AG09309 (cell line): ENCODE data around the gene ZMIZ1.

ENCODE experiments used
- DNase-seq: peaks from one replicate; pipeline ENCODE4 v3.0.0-alpha.2; 2010; ENCODE audit warnings: low read depth
- H3K4me3 ChIP-seq: 2 replicates; pipeline ENCODE4 v1.5.1; 2011; ENCODE audit warnings: mild to moderate bottlenecking, low read depth, low read length, moderate library complexity; ENCODE audit not compliant: control insufficient read depth
- CTCF ChIP-seq: IDR thresholded peaks from 2 replicates; pipeline ENCODE4 v1.5.1; 2011; ENCODE audit warnings: mild to moderate bottlenecking, low read depth, low read length, inconsistent platforms; ENCODE audit not compliant: insufficient read depth, control insufficient read depth; ENCODE audit errors: missing control alignments

The ZMIZ1 gene

GRCh38 chr10:79082631-79083596 lies 14.1 kb downstream of the ZMIZ1 start:
- TF ChIP-seq CTCF: no peak
- H3K4me3 ChIP-seq: no peak overlapping the region
- no peak for DNase-seq

- no peak overlapping the region for H3K4me3 ChIP-seq
- peak; percentile 47 for DNase-seq
- no peak for TF ChIP-seq CTCF
Observed at GRCh38 chr10:79084012-79084971, 15.5 kb downstream of the ZMIZ1 start.

GRCh38 chr10:79084972-79085597 lies 16.3 kb downstream of the ZMIZ1 start:
- H3K4me3 ChIP-seq: no peak overlapping the region
- no peak for DNase-seq

GRCh38 chr10:79086822-79087221 lies 18.1 kb downstream of the ZMIZ1 start:
- no peak overlapping the region for H3K4me3 ChIP-seq
- no peak for DNase-seq
- TF ChIP-seq CTCF: no peak

More at GRCh38 chr10:79084972-79085597, 16.3 kb downstream of the ZMIZ1 start:
- no peak for TF ChIP-seq CTCF

- no peak for TF ChIP-seq CTCF
- DNase-seq: no peak
- H3K4me3 ChIP-seq: no peak overlapping the region
Observed at GRCh38 chr10:79087721-79088120, 19.0 kb downstream of the ZMIZ1 start.

GRCh38 chr10:79088176-79088575 lies 19.4 kb downstream of the ZMIZ1 start:
- no peak for DNase-seq
- no peak for TF ChIP-seq CTCF
- no peak overlapping the region for H3K4me3 ChIP-seq
